CD4-positive, alpha-beta memory T cell (primary cell): ENCODE results near the gene SLC22A13. TPM values are rescaled to one million over a fixed set of nuclear protein-coding genes. Genes with fewer than 3 reads are reported as not detected.
A peak's percentile ranks its signal among the peaks of the same experiment; 100 is the strongest.

Experiments used
- CTCF ChIA-PET: fragments of 350-600 bp; sonication (Branson Sonifier 250); formaldehyde crosslinking; loops from one replicate; lab custom pipeline; 2021; ENCODE audit warnings: inconsistent platforms; ENCODE audit not compliant: partially characterized antibody; lab: Charles Lee
- POLR2A ChIA-PET: fragments of 350-600 bp; sonication (Branson Sonifier 250); formaldehyde crosslinking; loops from one replicate; lab custom pipeline; 2021; ENCODE audit not compliant: partially characterized antibody; lab: Charles Lee
- DNase-seq, 5 donors: peaks; one replicate each; pipeline versions ENCODE4 v3.0.0 to v3.0.0-alpha.2; 2020 to 2022; ENCODE audit warnings: mixed read lengths in 1 of 5
- H3K27ac ChIP-seq: one replicate; pipeline ENCODE4 v1.7.0; 2013; ENCODE audit warnings: low read depth, low read length
- H3K27me3 ChIP-seq: 2 replicates; pipeline ENCODE4 v1.7.0; 2013; ENCODE audit warnings: mild to moderate bottlenecking, low read length, moderate library complexity; ENCODE audit not compliant: insufficient read depth
- H3K36me3 ChIP-seq: 2 replicates; pipeline ENCODE4 v1.7.0; 2013; ENCODE audit warnings: mild to moderate bottlenecking, low read length, moderate library complexity; ENCODE audit not compliant: insufficient read depth
- H3K4me1 ChIP-seq: 2 replicates; pipeline ENCODE4 v1.7.0; 2013; ENCODE audit warnings: mild to moderate bottlenecking, low read length, moderate library complexity; ENCODE audit not compliant: insufficient read depth
- H3K4me3 ChIP-seq, 2 donors: one replicate each; pipeline ENCODE4 v1.7.0; 2013; ENCODE audit warnings: low read length in 2 of 2, mild to moderate bottlenecking in 1 of 2
- H3K9me3 ChIP-seq, 2 donors: one replicate each; pipeline ENCODE4 v1.7.0; 2013; ENCODE audit warnings: low read length in 2 of 2, control low read depth in 1 of 2; ENCODE audit not compliant: control insufficient read depth in 1 of 2
- H3K27ac Mint-ChIP-seq, 7 donors: one replicate each; pipeline ENCODE4 v1.8.0; 2020 to 2021; ENCODE audit warnings: mixed read lengths in 7 of 7, mild to moderate bottlenecking in 6 of 7, inconsistent platforms in 3 of 7, moderate library complexity in 3 of 7
- H3K27me3 Mint-ChIP-seq, 2 donors: one replicate each; pipeline ENCODE4 v1.8.0; 2020 to 2021; ENCODE audit warnings: mixed read lengths in 2 of 2
- H3K36me3 Mint-ChIP-seq, 2 donors: one replicate each; pipeline ENCODE4 v1.8.0; 2020 to 2021; ENCODE audit warnings: mixed read lengths in 2 of 2, inconsistent platforms in 1 of 2, mild to moderate bottlenecking in 1 of 2
- H3K4me1 Mint-ChIP-seq, 4 donors: one replicate each; pipeline ENCODE4 v1.8.0; 2020 to 2021; ENCODE audit warnings: mixed read lengths in 4 of 4, mild to moderate bottlenecking in 1 of 4
- H3K4me3 Mint-ChIP-seq, 8 donors: one replicate each; pipeline ENCODE4 v1.8.0; 2020 to 2021; ENCODE audit warnings: mixed read lengths in 8 of 8, mild to moderate bottlenecking in 7 of 8, moderate library complexity in 6 of 8, inconsistent platforms in 3 of 8
- H3K9me3 Mint-ChIP-seq, 8 donors: one replicate each; pipeline ENCODE4 v1.8.0; 2020 to 2021; ENCODE audit warnings: mixed read lengths in 8 of 8, mild to moderate bottlenecking in 5 of 8, inconsistent platforms in 3 of 8, moderate library complexity in 1 of 8
- intact Hi-C: fragments of 100-400 bp; cut with micrococcal nuclease; formaldehyde crosslinking; loops from one replicate; pipeline ENCODE4 v1.15.1; 2023
- polyA plus RNA-seq, 2 donors: library from polyadenylated mRNA; unstranded; fragments of 300-500 nt; fragmentation: Illumina TruSeq; gene quantifications; one replicate each; pipeline ENCODE4 v1.2.3, GENCODE V29; 2021
- total RNA-seq, 2 experiments: library from RNA; stranded (reverse); gene quantifications; one replicate each; pipeline ENCODE4 v1.2.3, GENCODE V29; 2021

The SLC22A13 gene
- total and polyA plus RNA-seq, 4 experiments from 2014 or later = 0.18 to 0.67 (median 0.44) TPM; not detected in 1

- no peaks in the 10 kb centered on the region for H3K27me3 Mint-ChIP-seq
- peak overlapping the region in 2 of 7 donors; percentile 26 for H3K27ac Mint-ChIP-seq
- no peak for DNase-seq
- Histone ChIP-seq H3K27ac (no peak overlapping the region), H3K36me3 (no peaks in the 10 kb centered on the region), H3K4me1 (peaks cover 5% of the 10 kb centered on the region), H3K27me3 (no peaks in the 10 kb centered on the region), H3K4me3 (no peak overlapping the region), H3K9me3 (no peaks in the 10 kb centered on the region)
- peaks cover 0 to 14% of the 10 kb centered on the region in 2 donors for H3K36me3 Mint-ChIP-seq
- intact Hi-C loops = no loop called here
- H3K9me3 Mint-ChIP-seq = no peaks in the 10 kb centered on the region
- POLR2A ChIA-PET = no interaction called here
- H3K4me3 Mint-ChIP-seq = no peak overlapping the region
- H3K4me1 Mint-ChIP-seq = peaks cover 8 to 16% (median 15%) of the 10 kb centered on the region in 4 donors
- CTCF ChIA-PET = interaction anchor here (0.9 kb wide), 1 partner anchor 82 kb away, joined by 5 read pairs; the partner anchor contains the start of gene XYLB
Measured at GRCh38 chr3:38264353-38264771, 1.2 kb upstream of the SLC22A13 start.

- CTCF ChIA-PET = no interaction called here
- no peaks in the 10 kb centered on the region for H3K9me3 Mint-ChIP-seq
- Histone ChIP-seq H3K4me3 (no peak overlapping the region), H3K36me3 (no peaks in the 10 kb centered on the region), H3K27me3 (no peaks in the 10 kb centered on the region), H3K4me1 (peaks cover 5% of the 10 kb centered on the region), H3K27ac (no peak overlapping the region), H3K9me3 (no peaks in the 10 kb centered on the region)
- H3K36me3 Mint-ChIP-seq = peaks cover 0 to 14% of the 10 kb centered on the region in 2 donors
- H3K4me1 Mint-ChIP-seq = peaks cover 8 to 16% (median 15%) of the 10 kb centered on the region in 4 donors
- no peak for DNase-seq
- no peaks in the 10 kb centered on the region for H3K27me3 Mint-ChIP-seq
- POLR2A ChIA-PET = no interaction called here
- intact Hi-C loops = no loop called here
- peak overlapping the region in 1 of 7 donors; percentile 9 for H3K27ac Mint-ChIP-seq
- H3K4me3 Mint-ChIP-seq = no peak overlapping the region
Measured at GRCh38 chr3:38264779-38265178, 833 bp upstream of the SLC22A13 start.

- intact Hi-C loops = no loop called here
- POLR2A ChIA-PET = no interaction called here
- H3K9me3 ChIP-seq = no peaks in the 10 kb centered on the region
- H3K27me3 ChIP-seq = no peaks in the 10 kb centered on the region
- H3K27ac Mint-ChIP-seq = no peak overlapping the region
- H3K9me3 Mint-ChIP-seq = peaks cover 0 to 3% (median 0%) of the 10 kb centered on the region in 8 donors
- peaks cover 8 to 16% (median 15%) of the 10 kb centered on the region in 4 donors for H3K4me1 Mint-ChIP-seq
- DNase-seq = no peak
- H3K27me3 Mint-ChIP-seq = no peaks in the 10 kb centered on the region
- H3K27ac ChIP-seq = no peak overlapping the region
- H3K4me3 ChIP-seq = no peak overlapping the region
- H3K4me3 Mint-ChIP-seq = no peak overlapping the region
- H3K4me1 ChIP-seq = peaks cover 5% of the 10 kb centered on the region
- H3K36me3 ChIP-seq = no peaks in the 10 kb centered on the region
- CTCF ChIA-PET = no interaction called here
- peaks cover 2 to 9% of the 10 kb centered on the region in 2 donors for H3K36me3 Mint-ChIP-seq
Measured at GRCh38 chr3:38266810-38267209, 1.2 kb downstream of the SLC22A13 start.

- Mint-ChIP-seq H3K9me3 (peaks cover 0 to 3% (median 0%) of the 10 kb centered on the region in 8 donors), H3K27ac (peak overlapping the region in 4 of 7 donors; percentile 28 to 76 (median 48)), H3K4me3 (no peak overlapping the region), H3K27me3 (no peaks in the 10 kb centered on the region), H3K4me1 (peaks cover 8 to 16% (median 15%) of the 10 kb centered on the region in 4 donors), H3K36me3 (peaks cover 2 to 8% of the 10 kb centered on the region in 2 donors)
- H3K4me1 ChIP-seq = peaks cover 5% of the 10 kb centered on the region
- no peak overlapping the region for H3K4me3 ChIP-seq
- ChIA-PET POLR2A (no interaction called here), CTCF (no interaction called here)
- no peaks in the 10 kb centered on the region for H3K9me3 ChIP-seq
- no peaks in the 10 kb centered on the region for H3K36me3 ChIP-seq
- no peaks in the 10 kb centered on the region for H3K27me3 ChIP-seq
- no peak for DNase-seq
- intact Hi-C loops = no loop called here
- no peak overlapping the region for H3K27ac ChIP-seq
Measured at GRCh38 chr3:38267662-38268061, 2.0 kb downstream of the SLC22A13 start.

- Histone ChIP-seq H3K9me3 (no peaks in the 10 kb centered on the region), H3K4me3 (no peak overlapping the region), H3K36me3 (no peaks in the 10 kb centered on the region), H3K27me3 (no peaks in the 10 kb centered on the region), H3K4me1 (peaks cover 5% of the 10 kb centered on the region), H3K27ac (no peak overlapping the region)
- Mint-ChIP-seq H3K4me1 (peaks cover 8 to 16% (median 15%) of the 10 kb centered on the region in 4 donors), H3K4me3 (no peak overlapping the region), H3K36me3 (peaks cover 2 to 8% of the 10 kb centered on the region in 2 donors), H3K9me3 (peaks cover 0 to 3% (median 0%) of the 10 kb centered on the region in 8 donors), H3K27me3 (no peaks in the 10 kb centered on the region), H3K27ac (peak overlapping the region in 3 of 7 donors; percentile 3 to 62 (median 38))
- ChIA-PET POLR2A (interaction anchor here (1.1 kb wide), 1 partner anchor 61 kb away, joined by 3 read pairs; no protein-coding TSS in a partner anchor), CTCF (no interaction called here)
- intact Hi-C loops = no loop called here
- DNase-seq = no peak
Measured at GRCh38 chr3:38268087-38268486, 2.5 kb downstream of the SLC22A13 start.

GRCh38 chr3:38268522-38268921 lies 2.9 kb downstream of the SLC22A13 start:
- Mint-ChIP-seq H3K27ac (peak overlapping the region in 3 of 7 donors; percentile 38 to 68 (median 62)), H3K27me3 (no peaks in the 10 kb centered on the region), H3K4me3 (no peak overlapping the region), H3K36me3 (peaks cover 2 to 8% of the 10 kb centered on the region in 2 donors), H3K9me3 (peaks cover 0 to 3% (median 0%) of the 10 kb centered on the region in 8 donors), H3K4me1 (peaks cover 8 to 16% (median 13%) of the 10 kb centered on the region in 4 donors)
- CTCF ChIA-PET = no interaction called here
- Histone ChIP-seq H3K27ac (no peak overlapping the region), H3K4me3 (no peak overlapping the region), H3K27me3 (no peaks in the 10 kb centered on the region), H3K9me3 (no peaks in the 10 kb centered on the region), H3K4me1 (peaks cover 5% of the 10 kb centered on the region), H3K36me3 (no peaks in the 10 kb centered on the region)
- POLR2A ChIA-PET = interaction anchor here (1.1 kb wide), 1 partner anchor 60 kb away, joined by 3 read pairs; no protein-coding TSS in a partner anchor
- intact Hi-C loops = no loop called here
- DNase-seq = no peak

- intact Hi-C loops = no loop called here
- no peak for DNase-seq
- CTCF ChIA-PET = no interaction called here
Measured at GRCh38 chr3:38270606-38271005, 5.0 kb downstream of the SLC22A13 start.

More at GRCh38 chr3:38270606-38271005, 5.0 kb downstream of the SLC22A13 start:
- no peaks in the 10 kb centered on the region for H3K27me3 Mint-ChIP-seq
- H3K27ac Mint-ChIP-seq = no peak overlapping the region
- peaks cover 2 to 8% of the 10 kb centered on the region in 2 donors for H3K36me3 Mint-ChIP-seq
- no peak overlapping the region for H3K4me3 ChIP-seq
- H3K27ac ChIP-seq = no peak overlapping the region
- H3K9me3 Mint-ChIP-seq = peaks cover 0 to 3% (median 0%) of the 10 kb centered on the region in 8 donors
- H3K27me3 ChIP-seq = no peaks in the 10 kb centered on the region
- H3K4me1 Mint-ChIP-seq = peaks cover 8 to 16% (median 13%) of the 10 kb centered on the region in 4 donors
- H3K9me3 ChIP-seq = no peaks in the 10 kb centered on the region
- no peak overlapping the region for H3K4me3 Mint-ChIP-seq
- H3K36me3 ChIP-seq = no peaks in the 10 kb centered on the region
- peaks cover 5% of the 10 kb centered on the region for H3K4me1 ChIP-seq
- POLR2A ChIA-PET = no interaction called here
